Suprapubic skin (tissue), 4 donors: ENCODE data around the gene ZNF784. TPM values are rescaled to one million over a fixed set of nuclear protein-coding genes. Genes with fewer than 3 reads are reported as not detected.

Source experiments
- DNase-seq, 2 donors: peaks; one replicate each; pipeline ENCODE4 v3.0.0-alpha.2; 2019; ENCODE audit warnings: low spot score in 2 of 2
- H3K27ac ChIP-seq: fragments of 200-600 bp; sonication (generic); one replicate; pipeline ENCODE4 v1.5.1; 2019
- H3K27me3 ChIP-seq: fragments of 200-600 bp; sonication (generic); one replicate; pipeline ENCODE4 v1.5.1; 2019
- H3K36me3 ChIP-seq: fragments of 200-600 bp; sonication (generic); one replicate; pipeline ENCODE4 v1.5.1; 2019
- H3K4me1 ChIP-seq: fragments of 200-600 bp; sonication (generic); one replicate; pipeline ENCODE4 v1.5.1; 2019
- H3K4me3 ChIP-seq: fragments of 200-600 bp; sonication (generic); one replicate; pipeline ENCODE4 v1.5.1; 2019; ENCODE audit warnings: mild to moderate bottlenecking
- H3K9me3 ChIP-seq: fragments of 200-600 bp; sonication (generic); one replicate; pipeline ENCODE4 v1.5.1; 2019
- CTCF ChIP-seq, 2 donors: fragments of 200-600 bp in 1 of 2; fragments of 450-650 bp in 1 of 2; sonication (generic) in 1 of 2; IDR thresholded peaks; one replicate each; pipeline ENCODE4 v1.5.1; 2016 to 2019; ENCODE audit warnings: antibody characterized with exemption in 2 of 2, mild to moderate bottlenecking in 1 of 2, moderate library complexity in 1 of 2
- EP300 ChIP-seq: sonication (generic); formaldehyde crosslinking; IDR thresholded peaks from one replicate; pipeline ENCODE4 v1.6.1; 2017; ENCODE audit warnings: antibody characterized with exemption
- POLR2A ChIP-seq, 2 donors: fragments of 450-650 bp; IDR thresholded peaks; one replicate each; pipeline ENCODE4 v1.6.1; 2017; ENCODE audit warnings: antibody characterized with exemption in 2 of 2, mild to moderate bottlenecking in 2 of 2, moderate library complexity in 2 of 2
- POLR2AphosphoS5 ChIP-seq, 3 donors: sonication (generic); formaldehyde crosslinking; IDR thresholded peaks; one replicate each; pipeline ENCODE4 v1.6.1; 2017; ENCODE audit warnings: antibody characterized with exemption in 3 of 3
- WGBS: methylation state at CpG from one replicate; pipeline ENCODE4 v1.1.5; 2018; 5-methylcytosine and 5-hydroxymethylcytosine counted together
- total RNA-seq, 4 donors: library from RNA; depleted of rRNA; stranded (reverse); fragments of >200 nt; gene quantifications; one replicate each; pipeline ENCODE4 v1.1.0, GENCODE V29; 2016

The ZNF784 gene
- total RNA-seq, 4 donors from 2014 or later: 4.3 to 8.0 (median 6.5) TPM

GRCh38 chr19:55642153-55643002, 18.0 kb upstream of the ZNF784 start:
- 2% methylated on average over 18 of the region's 65 CpGs for WGBS
- H3K36me3 ChIP-seq: peaks cover 13% of the 10 kb centered on the region
- no peaks in the 10 kb centered on the region for H3K9me3 ChIP-seq
- H3K4me1 ChIP-seq: peaks cover 71% of the 10 kb centered on the region
- H3K4me3 ChIP-seq: peak overlapping the region; percentile 93
- H3K27ac ChIP-seq: peak overlapping the region; percentile 87
- TF ChIP-seq EP300: no peak
- TF ChIP-seq CTCF (IDR thresholded peaks at IDR 0.05): no peak
- no peak for TF ChIP-seq POLR2AphosphoS5 (IDR thresholded peaks at IDR 0.05)
- no peaks in the 10 kb centered on the region for H3K27me3 ChIP-seq
- DNase-seq: no peak

- H3K27me3 ChIP-seq: no peaks in the 10 kb centered on the region
- peaks cover 76% of the 10 kb centered on the region for H3K4me1 ChIP-seq
- H3K27ac ChIP-seq: peak overlapping the region; percentile 87
- WGBS: 2% methylated on average over 25 of the region's 25 CpGs
- H3K4me3 ChIP-seq: peak overlapping the region; percentile 93
- no peak for DNase-seq
- no peaks in the 10 kb centered on the region for H3K9me3 ChIP-seq
- TF ChIP-seq POLR2A (IDR thresholded peaks at IDR 0.05) (no peak), CTCF (IDR thresholded peaks at IDR 0.05) (no peak), POLR2AphosphoS5 (IDR thresholded peaks at IDR 0.05) (no peak), EP300 (no peak)
- peaks cover 13% of the 10 kb centered on the region for H3K36me3 ChIP-seq
Measured at GRCh38 chr19:55641426-55642152, 17.2 kb upstream of the ZNF784 start.

DNA sequence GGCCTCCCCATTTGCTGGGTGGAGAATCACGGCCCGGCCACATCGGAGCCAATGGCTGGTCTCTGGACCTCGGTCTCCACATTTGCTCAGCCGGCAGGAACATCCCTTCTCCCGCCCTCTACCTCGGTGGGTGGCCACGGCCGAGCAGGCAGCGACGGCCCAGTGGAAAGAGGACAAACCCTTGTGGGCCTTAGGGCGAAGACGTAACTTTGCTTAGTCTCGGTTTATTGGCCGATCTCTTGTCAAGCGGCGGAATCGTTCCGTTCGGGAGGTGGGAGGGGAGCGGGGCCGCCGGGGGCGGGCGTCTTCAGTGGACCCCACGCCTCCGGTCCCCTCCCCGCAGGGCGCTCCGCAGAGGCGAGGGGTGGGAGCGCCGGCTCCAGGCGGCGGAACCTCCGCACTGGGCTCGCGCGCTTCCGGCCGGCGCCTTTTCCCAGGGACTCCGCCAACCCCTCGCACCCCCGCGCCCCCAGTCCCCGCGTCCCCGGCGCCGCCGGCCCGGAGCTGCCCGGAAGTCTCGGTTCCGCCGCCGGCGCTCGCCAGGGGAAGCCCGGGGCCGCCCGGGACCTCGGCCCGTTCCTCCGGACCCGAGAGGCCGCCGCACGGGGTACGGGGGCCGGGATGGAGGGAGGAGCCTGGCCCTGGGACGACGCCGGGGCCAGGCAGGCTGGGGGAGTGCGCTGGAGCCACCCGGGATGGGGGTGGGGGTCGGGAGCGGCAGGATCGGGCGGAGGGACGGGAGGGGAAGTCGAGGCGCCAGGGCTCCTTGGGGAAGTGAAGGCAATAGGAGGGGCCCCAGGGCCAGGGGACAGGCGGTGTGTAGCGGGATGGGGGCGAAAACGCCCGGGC, 16.4 kb upstream of the ZNF784 start, which contains the start of gene ZNF580:
ZNF580 (plus strand) TSS at position 426 of the 849 bp plus-strand sequence. CDS start 1,507 bp downstream, outside the sequence.
- H3K4me3 ChIP-seq: peak within 1 kb of the TSS; percentile 93
- no peaks in the 10 kb centered on the region for H3K27me3 ChIP-seq
- 1% methylated on average over 22 of the region's 89 CpGs for WGBS
- H3K36me3 ChIP-seq: peaks cover 10% of the 10 kb centered on the region
- TF ChIP-seq CTCF (IDR thresholded peaks at IDR 0.05) (no peak), POLR2A (IDR thresholded peaks at IDR 0.05) (no peak), POLR2AphosphoS5 (IDR thresholded peaks at IDR 0.05) (no peak), EP300 (no peak)
- peak within 1 kb of the TSS; percentile 87 for H3K27ac ChIP-seq
- H3K4me1 ChIP-seq: peaks cover 84% of the 10 kb centered on the region
- no peaks in the 10 kb centered on the region for H3K9me3 ChIP-seq
- DNase-seq: no peak

- Histone ChIP-seq H3K27me3 (no peaks in the 10 kb centered on the region), H3K4me3 (peak overlapping the region; percentile 93), H3K36me3 (peaks cover 4% of the 10 kb centered on the region), H3K9me3 (no peaks in the 10 kb centered on the region), H3K4me1 (peaks cover 85% of the 10 kb centered on the region), H3K27ac (peak overlapping the region; percentile 87)
- 5% methylated on average over 15 of the region's 38 CpGs for WGBS
- TF ChIP-seq POLR2AphosphoS5 (IDR thresholded peaks at IDR 0.05) (no peak), CTCF (IDR thresholded peaks at IDR 0.05) (peak; percentile 25 to 83)
- no peak for DNase-seq
Measured at GRCh38 chr19:55640043-55640576, 15.7 kb upstream of the ZNF784 start.
